Gastrocnemius medialis (tissue), 4 donors: ENCODE data around the gene IFITM10. TPM values are rescaled to one million over a fixed set of nuclear protein-coding genes. Genes with fewer than 3 reads are reported as not detected.

Experiments
- ATAC-seq, 2 donors: fragments of 150-250 bp; one replicate each; pipeline ENCODE4 v1.9.1; 2016
- DNase-seq, 2 donors: peaks; one replicate each; pipeline ENCODE4 v3.0.0-alpha.2; 2019
- H3K27ac ChIP-seq, 4 donors: fragments of 200-600 bp; sonication (generic); 1 replicate in 1 of 4; 2 replicates in 3 of 4; pipeline ENCODE4 v1.5.1; 2016 to 2018; ENCODE audit warnings: mild to moderate bottlenecking in 2 of 4, moderate library complexity in 1 of 4
- H3K27me3 ChIP-seq, 3 donors: fragments of 200-600 bp; sonication (generic) in 2 of 3; 1 replicate in 1 of 3; 2 replicates in 2 of 3; pipeline versions ENCODE4 v1.5.1 to v1.6.0; 2016 to 2019; ENCODE audit warnings: mild to moderate bottlenecking in 1 of 3, moderate library complexity in 1 of 3
- H3K36me3 ChIP-seq, 2 donors: fragments of 200-600 bp; sonication (generic) in 1 of 2; one replicate each; pipeline ENCODE4 v1.5.1; 2017 to 2018
- H3K4me1 ChIP-seq, 2 donors: fragments of 200-600 bp; sonication (generic) in 1 of 2; one replicate each; pipeline ENCODE4 v1.5.1; 2016 to 2017; ENCODE audit warnings: mild to moderate bottlenecking in 2 of 2
- H3K4me3 ChIP-seq, 4 donors: fragments of 200-600 bp; sonication (generic) in 3 of 4; 1 replicate in 1 of 4; 2 replicates in 3 of 4; pipeline ENCODE4 v1.5.1; 2016 to 2019; ENCODE audit warnings: mild to moderate bottlenecking in 2 of 4
- H3K9me3 ChIP-seq, 3 donors: fragments of 200-600 bp; sonication (generic) in 2 of 3; 1 replicate in 1 of 3; 2 replicates in 2 of 3; pipeline ENCODE4 v1.5.1; 2016 to 2019
- POLR2A ChIP-seq, 2 donors: fragments of 450-650 bp; IDR thresholded peaks; one replicate each; pipeline ENCODE4 v1.6.1; 2017; ENCODE audit warnings: antibody characterized with exemption in 2 of 2, mild to moderate bottlenecking in 2 of 2, moderate library complexity in 2 of 2
- in situ Hi-C, 4 donors: fragments of 200-750 bp; cut with MboI; loops; one replicate each; pipeline versions ENCODE4 v1.15.0 to v1.8.0; 2017; ENCODE audit warnings: low sequenced_read_pairs in 4 of 4
- intact Hi-C: fragments of 100-400 bp; cut with DNase I; formaldehyde crosslinking; loops from one replicate; pipeline ENCODE4 v1.15.1; 2023; ENCODE audit warnings: low total_unique reads
- total RNA-seq, 4 donors: library from RNA; depleted of rRNA; stranded (reverse); fragments of >200 nt; gene quantifications; one replicate each; pipeline versions ENCODE4 v1.1.0 to v1.2.3, GENCODE V29; 2016
- TF ChIP-seq, protein P1 (sequence below), 5 experiments: fragments of 450-650 bp in 3 of 5; fragments of 200-600 bp in 2 of 5; sonication (generic) in 2 of 5; IDR thresholded peaks in 4 of 5; conservative IDR thresholded peaks in 1 of 5; 1 replicate in 4 of 5; 2 replicates in 1 of 5; pipeline ENCODE4 v1.5.1; 2016 to 2019; ENCODE audit warnings: antibody characterized with exemption in 5 of 5, mild to moderate bottlenecking in 3 of 5, moderate library complexity in 3 of 5

IFITM10 gene
- total RNA-seq, 4 donors from 2014 or later = 1.1 to 7.2 (median 4.9) TPM

DNA sequence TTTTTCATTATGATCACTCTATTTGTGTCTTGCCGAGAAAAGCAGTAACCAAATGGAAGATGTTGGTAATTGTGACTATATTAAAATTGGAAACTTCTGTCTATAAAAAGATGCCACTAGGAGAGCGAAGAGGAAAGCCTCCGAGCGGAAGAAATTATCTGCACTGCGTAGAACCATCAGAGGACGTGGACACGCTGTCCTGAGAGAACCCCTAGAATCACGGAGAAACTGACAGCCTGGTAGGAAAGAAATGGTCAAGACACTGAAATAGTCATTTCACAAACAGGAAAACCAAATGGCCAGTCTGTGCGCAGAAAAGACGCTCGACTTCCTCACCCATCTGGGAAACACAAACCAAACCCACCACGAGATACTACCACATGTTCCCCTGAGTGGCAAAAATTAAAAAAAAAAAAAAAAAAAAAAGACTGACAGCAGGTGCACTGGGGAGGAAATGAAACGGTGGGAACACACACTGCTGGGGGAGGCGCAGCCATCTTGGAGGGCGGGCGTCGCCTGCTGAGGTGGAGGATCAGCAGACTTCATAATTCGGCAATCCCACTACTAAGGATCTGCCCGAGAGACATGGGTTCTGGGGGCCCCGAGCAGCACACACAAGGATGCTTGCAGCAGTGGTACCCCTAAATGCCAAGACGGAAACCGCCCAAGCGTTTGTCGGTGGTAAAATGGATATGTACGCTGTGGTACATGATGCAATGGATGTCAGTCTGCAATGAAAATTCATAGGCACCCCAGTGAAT lies 21.3 kb downstream of the IFITM10 start:
- in situ Hi-C loops = no loop called here

DNA sequence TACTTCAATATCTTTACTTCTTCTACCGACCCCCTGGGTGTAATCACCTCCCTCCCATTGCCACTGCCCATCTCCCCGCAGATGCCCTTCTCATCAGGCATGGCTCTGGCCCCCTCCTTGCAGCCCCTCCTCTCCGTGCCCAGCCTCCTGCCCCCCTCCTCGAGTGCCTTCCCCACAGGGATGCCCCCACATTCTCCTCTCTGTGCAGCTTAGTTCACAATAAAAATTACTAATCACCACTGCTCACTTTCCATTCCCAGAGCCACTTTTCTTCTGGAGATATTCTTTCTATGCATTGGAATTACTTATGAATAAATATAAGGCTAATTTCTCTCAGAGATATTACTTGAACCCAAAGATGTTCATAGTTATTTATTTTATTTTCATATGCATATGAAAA lies 22.1 kb downstream of the IFITM10 start:
- Histone ChIP-seq H3K27me3 (peaks cover 34 to 53% (median 47%) of the 10 kb centered on the region in 3 donors), H3K36me3 (no peaks in the 10 kb centered on the region), H3K4me1 (no peaks in the 10 kb centered on the region), H3K27ac (no peak overlapping the region), H3K9me3 (no peaks in the 10 kb centered on the region), H3K4me3 (no peak overlapping the region)
- no peak for ATAC-seq
- intact Hi-C loops (no loop called here), in situ Hi-C loops (no loop called here)
- no peak for DNase-seq
- no peak for TF ChIP-seq POLR2A (IDR thresholded peaks at IDR 0.05)
- TF ChIP-seq, protein P1, sequence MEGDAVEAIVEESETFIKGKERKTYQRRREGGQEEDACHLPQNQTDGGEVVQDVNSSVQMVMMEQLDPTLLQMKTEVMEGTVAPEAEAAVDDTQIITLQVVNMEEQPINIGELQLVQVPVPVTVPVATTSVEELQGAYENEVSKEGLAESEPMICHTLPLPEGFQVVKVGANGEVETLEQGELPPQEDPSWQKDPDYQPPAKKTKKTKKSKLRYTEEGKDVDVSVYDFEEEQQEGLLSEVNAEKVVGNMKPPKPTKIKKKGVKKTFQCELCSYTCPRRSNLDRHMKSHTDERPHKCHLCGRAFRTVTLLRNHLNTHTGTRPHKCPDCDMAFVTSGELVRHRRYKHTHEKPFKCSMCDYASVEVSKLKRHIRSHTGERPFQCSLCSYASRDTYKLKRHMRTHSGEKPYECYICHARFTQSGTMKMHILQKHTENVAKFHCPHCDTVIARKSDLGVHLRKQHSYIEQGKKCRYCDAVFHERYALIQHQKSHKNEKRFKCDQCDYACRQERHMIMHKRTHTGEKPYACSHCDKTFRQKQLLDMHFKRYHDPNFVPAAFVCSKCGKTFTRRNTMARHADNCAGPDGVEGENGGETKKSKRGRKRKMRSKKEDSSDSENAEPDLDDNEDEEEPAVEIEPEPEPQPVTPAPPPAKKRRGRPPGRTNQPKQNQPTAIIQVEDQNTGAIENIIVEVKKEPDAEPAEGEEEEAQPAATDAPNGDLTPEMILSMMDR (IDR thresholded peaks at IDR 0.05 in 4 of 5, conservative IDR thresholded peaks at IDR 0.05 in 1 of 5) = no peak

More for the DNA sequence above, 21.3 kb downstream of the IFITM10 start:
- no peak for ATAC-seq
- Histone ChIP-seq H3K36me3 (no peaks in the 10 kb centered on the region), H3K27ac (no peak overlapping the region), H3K4me3 (no peak overlapping the region), H3K4me1 (no peaks in the 10 kb centered on the region), H3K9me3 (no peaks in the 10 kb centered on the region), H3K27me3 (peaks cover 39 to 54% (median 53%) of the 10 kb centered on the region in 3 donors)
- TF ChIP-seq, protein P1 (IDR thresholded peaks at IDR 0.05 in 4 of 5, conservative IDR thresholded peaks at IDR 0.05 in 1 of 5) = no peak
- no peak for TF ChIP-seq POLR2A (IDR thresholded peaks at IDR 0.05)
- intact Hi-C loops = no loop called here
- no peak for DNase-seq

GRCh38 chr11:1727861-1728260 lies 22.5 kb downstream of the IFITM10 start:
- no peak for ATAC-seq
- peaks cover 32 to 50% (median 46%) of the 10 kb centered on the region in 3 donors for H3K27me3 ChIP-seq
- TF ChIP-seq, protein P1 (IDR thresholded peaks at IDR 0.05 in 4 of 5, conservative IDR thresholded peaks at IDR 0.05 in 1 of 5) = no peak
- TF ChIP-seq POLR2A (IDR thresholded peaks at IDR 0.05) = no peak

DNA sequence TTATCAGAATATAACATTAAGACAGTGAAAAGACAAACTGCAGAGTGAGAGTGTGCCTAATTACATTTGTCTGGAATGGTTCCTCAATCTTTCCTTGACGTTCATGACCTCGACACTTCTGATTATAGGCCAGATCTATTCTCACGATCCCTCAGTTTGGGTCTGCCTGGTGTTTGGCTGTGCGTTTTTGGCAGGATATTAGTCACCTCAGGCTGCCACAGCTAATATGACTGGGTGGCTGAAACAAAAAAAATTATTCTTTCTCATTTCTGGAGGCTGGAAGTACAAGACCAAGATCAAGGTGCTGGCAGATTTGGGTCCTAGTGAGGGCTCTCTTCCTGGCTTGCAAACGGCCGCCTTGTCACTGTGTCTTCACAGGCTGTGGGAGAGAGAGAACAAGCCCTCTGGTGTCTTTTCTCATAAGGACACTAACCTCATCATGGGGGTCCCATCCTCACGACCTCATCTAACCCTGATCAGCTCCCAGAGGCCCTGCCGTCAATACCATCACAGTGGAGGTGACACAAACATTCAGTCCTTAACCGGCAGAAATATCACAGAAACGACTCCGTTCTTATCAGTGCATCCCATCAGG lies 23.2 kb downstream of the IFITM10 start:
- DNase-seq (no peak), ATAC-seq (no peak)
- in situ Hi-C loops = no loop called here
- no peaks in the 10 kb centered on the region for H3K9me3 ChIP-seq
- peaks cover 28 to 43% (median 43%) of the 10 kb centered on the region in 3 donors for H3K27me3 ChIP-seq
- no peaks in the 10 kb centered on the region for H3K4me1 ChIP-seq
- H3K27ac ChIP-seq = no peak overlapping the region
- TF ChIP-seq, protein P1 (IDR thresholded peaks at IDR 0.05 in 4 of 5, conservative IDR thresholded peaks at IDR 0.05 in 1 of 5) = no peak
- TF ChIP-seq POLR2A (IDR thresholded peaks at IDR 0.05) = no peak
- intact Hi-C loops = no loop called here
- no peaks in the 10 kb centered on the region for H3K36me3 ChIP-seq
- H3K4me3 ChIP-seq = no peak overlapping the region

More at GRCh38 chr11:1727861-1728260, 22.5 kb downstream of the IFITM10 start:
- in situ Hi-C loops = no loop called here
- H3K36me3 ChIP-seq = no peaks in the 10 kb centered on the region
- no peak for DNase-seq
- intact Hi-C loops = no loop called here
- no peak overlapping the region for H3K4me3 ChIP-seq
- H3K27ac ChIP-seq = no peak overlapping the region
- H3K9me3 ChIP-seq = no peaks in the 10 kb centered on the region
- H3K4me1 ChIP-seq = no peaks in the 10 kb centered on the region
